Small intestine (tissue), 7 donors: Measurements from ENCODE around the gene TUBGCP2. TPM values are rescaled to one million over a fixed set of nuclear protein-coding genes. Genes with fewer than 3 reads are reported as not detected.

Experiments used
- DNase-seq, 2 donors: peaks; one replicate each; pipeline versions ENCODE4 v3.0.0 to v3.0.0-alpha.2; 2013
- FAIRE-seq: peaks from 2 replicates; lab custom pipeline; 2012; peaks lifted over from hg19 to GRCh38; lab: Jason Lieb, UNC
- H3K27ac ChIP-seq, 3 donors: one replicate each; pipeline ENCODE4 v1.5.1; 2013; ENCODE audit warnings: low read length in 2 of 3, mild to moderate bottlenecking in 2 of 3, control low read depth in 1 of 3, inconsistent platforms in 1 of 3, low read depth in 1 of 3, moderate library complexity in 1 of 3
- H3K27me3 ChIP-seq, 3 donors: one replicate each; pipeline ENCODE4 v1.6.1; 2013; ENCODE audit warnings: low read length in 3 of 3, inconsistent platforms in 1 of 3; ENCODE audit not compliant: control insufficient read depth in 3 of 3, insufficient read depth in 3 of 3
- H3K36me3 ChIP-seq, 3 donors: one replicate each; pipeline ENCODE4 v1.6.1; 2013; ENCODE audit warnings: low read length in 3 of 3, inconsistent platforms in 1 of 3, low read depth in 1 of 3, mild to moderate bottlenecking in 1 of 3, moderate library complexity in 1 of 3; ENCODE audit not compliant: control insufficient read depth in 3 of 3, insufficient read depth in 2 of 3
- H3K4me1 ChIP-seq, 3 donors: one replicate each; pipeline ENCODE4 v1.6.1; 2013; ENCODE audit warnings: low read length in 2 of 3, inconsistent platforms in 1 of 3, low read depth in 1 of 3, mild to moderate bottlenecking in 1 of 3, moderate library complexity in 1 of 3; ENCODE audit not compliant: control insufficient read depth in 3 of 3, insufficient read depth in 2 of 3
- H3K4me3 ChIP-seq, 3 donors: one replicate each; pipeline ENCODE4 v1.5.1; 2013; ENCODE audit warnings: low read length in 3 of 3, control low read depth in 1 of 3, inconsistent platforms in 1 of 3, low read depth in 1 of 3, mild to moderate bottlenecking in 1 of 3, moderate library complexity in 1 of 3
- H3K9me3 ChIP-seq, 2 donors: one replicate each; pipeline ENCODE4 v1.6.1; 2013; ENCODE audit warnings: low read depth in 1 of 2, low read length in 1 of 2; ENCODE audit not compliant: control insufficient read depth in 2 of 2, insufficient read depth in 1 of 2
- WGBS, 3 donors: extraction: QIAGEN DNeasy Blood & Tissue Kit; methylation state at CpG; one replicate each; pipeline ENCODE4 v1.1.7; 2013; 5-methylcytosine and 5-hydroxymethylcytosine counted together
- polyA plus RNA-seq, 4 donors: library from polyadenylated mRNA; stranded (reverse) in 3 of 4; unstranded in 1 of 4; fragments of 200-250 nt in 3 of 4; fragments of 120-200 nt in 1 of 4; gene quantifications; one replicate each; pipeline versions ENCODE4 v1.2.1 to v1.2.3, GENCODE V29; 2013
- donor health status: healthy with polysubstance abuse.
- donor health status: control.
- donor health status: control.
- donor health status: Bipolar disorder and iron deficiency.
- donor health status: healthy.

Gene TUBGCP2
- polyA plus RNA-seq, 4 donors = 43.1 to 173 (median 88.4) TPM

GRCh38 chr10:133241501-133242205 is 67.0 kb downstream of the TUBGCP2 start:
- DNase-seq (peak in 1 of 2 donors; percentile 69), FAIRE-seq (no peak)
- H3K4me1 ChIP-seq = peaks cover 0 to 71% (median 0%) of the 10 kb centered on the region in 3 donors
- H3K27me3 ChIP-seq = peaks cover 20 to 32% (median 26%) of the 10 kb centered on the region in 3 donors
- H3K4me3 ChIP-seq = peak overlapping the region in 1 of 3 donors; percentile 20
- no peaks in the 10 kb centered on the region for H3K36me3 ChIP-seq
- 14 to 38% (median 20%) methylated on average over 25 of the region's 25 CpGs for WGBS, 3 donors
- H3K9me3 ChIP-seq = no peaks in the 10 kb centered on the region
- peak overlapping the region in 1 of 3 donors; percentile 33 for H3K27ac ChIP-seq

GRCh38 chr10:133239990-133240389 is 68.7 kb downstream of the TUBGCP2 start:
- peaks cover 0 to 60% (median 0%) of the 10 kb centered on the region in 3 donors for H3K4me1 ChIP-seq
- FAIRE-seq (no peak), DNase-seq (no peak)
- H3K27me3 ChIP-seq = peaks cover 31 to 48% (median 35%) of the 10 kb centered on the region in 3 donors
- H3K4me3 ChIP-seq = no peak overlapping the region
- H3K27ac ChIP-seq = no peak overlapping the region
- no peaks in the 10 kb centered on the region for H3K9me3 ChIP-seq
- no peaks in the 10 kb centered on the region for H3K36me3 ChIP-seq
- 76 to 85% (median 78%) methylated on average over 14 to 15 of the region's 15 CpGs for WGBS, 3 donors

- H3K4me3 ChIP-seq = no peak overlapping the region
- FAIRE-seq = no peak
- 20 to 32% (median 28%) methylated on average over 15 of the region's 15 CpGs for WGBS, 3 donors
- no peak overlapping the region for H3K27ac ChIP-seq
- peaks cover 31 to 57% (median 40%) of the 10 kb centered on the region in 3 donors for H3K27me3 ChIP-seq
- H3K36me3 ChIP-seq = no peaks in the 10 kb centered on the region
- no peaks in the 10 kb centered on the region for H3K9me3 ChIP-seq
- DNase-seq = no peak
- H3K4me1 ChIP-seq = peaks cover 0 to 50% (median 0%) of the 10 kb centered on the region in 3 donors
Observed at GRCh38 chr10:133238466-133238804, 70.2 kb downstream of the TUBGCP2 start.

GRCh38 chr10:133237588-133238465 is 70.8 kb downstream of the TUBGCP2 start, which contains the start of gene VENTX:
Gene VENTX (plus strand): TSS chr10:133237855. CDS start chr10:133237915, 60 bp downstream.
- Histone ChIP-seq H3K36me3 (no peaks in the 10 kb centered on the region), H3K27ac (no peak within 1 kb of the TSS), H3K4me3 (peak within 1 kb of the TSS in 1 of 3 donors; percentile 8), H3K27me3 (peaks cover 31 to 63% (median 38%) of the 10 kb centered on the region in 3 donors), H3K4me1 (peaks cover 0 to 44% (median 0%) of the 10 kb centered on the region in 3 donors), H3K9me3 (no peaks in the 10 kb centered on the region)
- WGBS, 3 donors = 5 to 12% (median 10%) methylated on average over 47 to 60 of the region's 60 CpGs
- FAIRE-seq (no peak), DNase-seq (no peak)

GRCh38 chr10:133237241-133237587 is 71.5 kb downstream of the TUBGCP2 start:
- 5 to 8% (median 6%) methylated on average over 22 to 32 of the region's 32 CpGs for WGBS, 3 donors
- H3K9me3 ChIP-seq = no peaks in the 10 kb centered on the region
- peak overlapping the region in 1 of 3 donors; percentile 8 for H3K4me3 ChIP-seq
- no peaks in the 10 kb centered on the region for H3K36me3 ChIP-seq
- no peak overlapping the region for H3K27ac ChIP-seq
- DNase-seq = no peak
- H3K4me1 ChIP-seq = peaks cover 0 to 38% (median 0%) of the 10 kb centered on the region in 3 donors
- no peak for FAIRE-seq
- H3K27me3 ChIP-seq = peaks cover 31 to 68% (median 41%) of the 10 kb centered on the region in 3 donors

GRCh38 chr10:133236401-133237240 is 72.1 kb downstream of the TUBGCP2 start:
- Histone ChIP-seq H3K4me3 (peak overlapping the region in 1 of 3 donors; percentile 8), H3K36me3 (no peaks in the 10 kb centered on the region), H3K9me3 (no peaks in the 10 kb centered on the region), H3K4me1 (peaks cover 0 to 33% (median 0%) of the 10 kb centered on the region in 3 donors), H3K27ac (no peak overlapping the region), H3K27me3 (peaks cover 31 to 72% (median 43%) of the 10 kb centered on the region in 3 donors)
- 2 to 3% (median 3%) methylated on average over 76 to 103 of the region's 103 CpGs for WGBS, 3 donors
- DNase-seq (no peak), FAIRE-seq (no peak)

- FAIRE-seq = no peak
- Histone ChIP-seq H3K27ac (no peak overlapping the region), H3K4me1 (peaks cover 0 to 31% (median 0%) of the 10 kb centered on the region in 3 donors), H3K4me3 (no peak overlapping the region), H3K9me3 (no peaks in the 10 kb centered on the region), H3K27me3 (peaks cover 31 to 77% (median 44%) of the 10 kb centered on the region in 3 donors), H3K36me3 (no peaks in the 10 kb centered on the region)
- DNase-seq = no peak
- WGBS, 3 donors = 2 to 6% (median 5%) methylated on average over 17 to 18 of the region's 18 CpGs
Observed at GRCh38 chr10:133235932-133236331, 72.7 kb downstream of the TUBGCP2 start.
